ENCODE results near the gene XIAP.

XIAP gene

GRCh38 chrX:123960956-123961267 lies 101.1 kb downstream of the XIAP start:
- no peak for DNase-seq (ENCODE audit: low read depth in 2 of 2)

GRCh38 chrX:123961268-123962005 lies 101.6 kb downstream of the XIAP start, which contains the start of gene STAG2:
TSS of gene STAG2 (plus strand) at chrX:123961706. CDS start at chrX:124022628, 60,922 bp downstream.
- DNase-seq (ENCODE audit: low read depth in 2 of 2) = peak; percentile 34 to 45

GRCh38 chrX:123962006-123962467 lies 102.2 kb downstream of the XIAP start:
- no peak for DNase-seq (ENCODE audit: low read depth in 2 of 2)

GRCh38 chrX:123962794-123963373 lies 103.0 kb downstream of the XIAP start:
- DNase-seq (ENCODE audit: low read depth in 2 of 2) = peak; percentile 62 to 77
